Fibroblast of the conjunctiva (primary cell): ENCODE results near the gene PIAS2.
"Not testable (repeated sequence)": the region's sequence is repeated elsewhere in the genome, so short reads cannot be mapped to it uniquely, and the experiment has no call there.

Experiments
- DNase-seq: peaks from one replicate; pipeline ENCODE4 v3.0.0-alpha.2; 2010; ENCODE audit warnings: low read depth

Gene PIAS2

DNA sequence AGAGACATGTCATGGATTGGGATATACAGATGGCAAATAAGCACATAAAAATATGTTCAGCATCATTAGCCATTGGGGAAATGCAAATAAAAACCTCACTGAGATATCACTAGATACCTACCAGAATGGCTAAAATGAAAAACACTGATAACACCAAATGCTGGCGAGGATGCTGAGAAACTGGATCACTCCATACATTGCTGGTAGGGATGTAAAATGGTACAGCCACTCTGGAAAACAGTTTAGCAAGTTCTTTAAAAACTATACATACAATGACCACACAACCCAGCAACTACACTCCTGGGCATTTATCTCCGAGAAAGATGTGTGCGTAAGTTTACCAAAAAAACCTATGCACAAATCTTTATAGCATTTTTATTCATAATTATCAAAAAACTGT, 13.9 kb downstream of the PIAS2 start:
- no peak for DNase-seq

DNA sequence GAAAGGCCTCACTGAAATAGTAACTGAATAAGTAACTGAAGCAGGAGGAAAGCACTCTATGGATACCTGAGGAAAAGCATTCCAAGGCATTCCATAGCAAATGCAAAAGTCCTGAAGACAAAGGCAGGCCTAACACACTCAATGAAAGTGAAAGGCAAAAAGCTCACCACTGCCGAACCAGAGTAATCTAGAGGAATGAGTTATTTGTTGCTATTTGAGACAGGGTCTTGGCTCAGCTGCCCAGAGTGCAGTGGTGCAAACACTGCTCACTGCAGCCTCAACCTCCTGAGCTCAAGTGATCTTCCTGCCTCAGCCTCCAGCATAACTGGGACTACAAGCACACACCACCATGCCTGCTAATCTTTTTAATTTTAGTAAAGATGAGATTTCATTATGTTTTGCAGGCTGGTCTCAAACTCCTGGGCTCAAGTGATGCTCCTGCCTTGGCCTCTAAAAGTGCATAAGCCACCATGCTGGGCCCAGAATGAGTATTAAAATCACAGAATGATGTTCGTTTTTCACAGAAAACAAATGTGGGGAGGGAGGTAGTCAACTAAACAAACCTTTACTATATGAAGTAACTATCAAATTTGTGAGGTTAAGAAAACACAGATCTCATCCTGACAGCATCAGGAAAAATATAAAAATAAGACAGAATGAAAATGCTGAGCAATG, 17.9 kb downstream of the PIAS2 start:
- no peak for DNase-seq

DNA sequence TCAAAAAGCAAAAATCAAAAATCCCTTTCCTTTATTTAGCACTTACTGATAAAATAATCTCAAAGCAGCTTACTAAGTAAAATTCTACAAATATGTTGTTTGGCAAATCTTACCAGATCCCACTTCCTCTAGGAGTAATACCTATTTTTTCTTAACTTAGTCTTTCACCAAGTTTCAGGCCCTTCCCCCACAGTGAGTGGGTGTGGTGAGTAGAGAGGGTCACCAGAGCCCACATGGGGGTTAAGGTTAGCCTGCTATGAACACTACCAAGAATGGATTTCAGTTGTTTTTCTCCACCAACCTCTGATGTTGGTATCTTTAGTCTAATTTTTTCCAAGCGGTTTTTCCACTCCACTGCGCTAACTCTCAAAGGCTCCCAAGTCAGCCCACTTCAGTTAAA, 23.2 kb downstream of the PIAS2 start:
- DNase-seq: no peak

DNA sequence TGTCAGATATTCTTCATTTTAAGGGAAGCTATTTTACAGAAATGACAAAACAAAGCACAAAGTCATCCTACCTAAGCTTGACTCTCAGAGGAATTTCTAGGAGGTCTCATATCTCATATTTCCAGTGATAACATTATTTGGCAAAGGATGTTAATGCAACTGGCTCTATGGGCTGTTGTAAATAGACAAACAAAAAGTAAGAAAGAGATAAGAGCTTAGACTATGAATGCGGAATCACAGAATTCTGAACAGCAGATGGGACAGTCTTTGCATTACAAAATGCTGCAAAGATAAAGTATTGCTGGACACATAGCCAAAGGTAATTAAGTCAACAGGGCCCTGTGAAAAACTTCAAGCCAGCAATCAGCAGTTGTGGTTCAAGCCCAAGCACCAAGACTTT, 23.9 kb downstream of the PIAS2 start:
- no peak for DNase-seq

DNA sequence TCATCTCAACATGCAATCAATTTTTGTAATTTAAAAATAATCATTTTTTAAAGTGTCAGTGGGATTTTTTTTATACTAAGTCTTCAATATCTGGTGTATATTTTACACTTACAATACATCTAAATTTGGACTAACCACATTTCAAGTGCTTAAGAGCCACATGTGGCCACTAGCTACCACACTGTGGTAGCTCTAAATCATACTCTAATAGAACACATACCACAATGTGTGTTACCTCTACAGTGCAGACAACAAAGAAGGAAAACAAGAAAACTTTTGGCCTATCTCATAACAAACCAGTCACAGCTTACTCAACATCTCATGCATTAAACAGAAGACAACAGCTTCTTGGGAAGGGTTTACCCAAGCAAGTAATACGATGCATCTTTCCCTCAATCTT, 24.5 kb downstream of the PIAS2 start:
- no peak for DNase-seq

DNA sequence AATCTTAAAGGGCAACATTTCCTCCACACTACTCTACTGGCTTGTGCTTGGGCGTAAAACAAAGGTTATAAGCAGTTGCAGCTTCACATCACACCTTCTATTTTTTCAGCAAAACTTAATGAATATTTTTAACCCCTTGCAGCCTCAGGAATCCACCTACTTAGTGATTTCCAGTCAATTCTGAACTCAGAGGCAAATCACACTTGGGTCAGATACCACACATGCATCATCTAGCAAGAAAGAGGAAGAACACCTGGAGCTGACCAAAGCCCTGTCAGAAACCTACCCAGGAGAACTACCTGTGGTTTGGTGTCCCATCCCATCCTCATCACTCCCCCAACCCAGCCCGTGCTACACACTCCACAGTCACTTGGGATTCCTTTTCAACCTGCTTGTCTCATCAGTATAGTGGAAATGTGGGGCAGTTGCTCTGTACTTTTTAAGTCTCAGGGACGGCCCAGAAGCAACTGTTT, 25.5 kb downstream of the PIAS2 start:
- no peak for DNase-seq

DNA sequence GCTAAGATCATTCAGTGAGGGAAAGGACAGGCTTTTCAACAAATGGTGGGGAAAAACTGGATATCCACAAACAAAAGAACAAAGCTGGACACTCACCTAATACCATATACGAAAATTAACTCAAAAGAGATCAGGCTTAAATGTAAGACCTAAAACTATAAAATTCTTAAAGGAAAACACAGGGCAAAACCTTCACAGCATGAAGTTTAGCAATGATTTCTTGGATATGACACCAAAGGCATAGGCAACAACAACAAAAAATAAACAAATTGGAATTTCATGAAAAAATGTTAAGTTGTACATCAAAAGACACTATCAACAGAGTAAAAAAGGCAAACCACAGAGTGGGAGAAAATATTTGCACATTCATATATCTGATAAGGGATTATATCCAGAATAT, 28.3 kb downstream of the PIAS2 start:
- no peak for DNase-seq

DNA sequence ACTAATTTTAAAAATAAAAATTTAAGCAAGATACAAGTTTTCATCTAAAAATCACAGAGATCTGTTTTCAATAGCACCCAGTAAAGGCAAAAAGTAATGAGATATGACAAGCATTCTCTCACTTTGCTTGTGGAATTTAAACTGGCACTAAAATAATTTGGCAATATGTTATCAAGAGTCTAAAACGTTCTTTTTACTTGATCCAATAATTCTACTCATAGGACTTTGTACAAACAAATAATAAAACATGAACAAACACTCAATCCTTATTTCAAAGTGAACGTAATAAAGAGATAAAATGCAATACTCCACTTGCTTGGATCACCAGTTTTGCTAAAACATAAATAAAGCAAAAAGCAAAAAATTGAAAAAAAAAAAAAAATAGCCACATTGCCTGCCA, 30.4 kb downstream of the PIAS2 start:
- no peak for DNase-seq

DNA sequence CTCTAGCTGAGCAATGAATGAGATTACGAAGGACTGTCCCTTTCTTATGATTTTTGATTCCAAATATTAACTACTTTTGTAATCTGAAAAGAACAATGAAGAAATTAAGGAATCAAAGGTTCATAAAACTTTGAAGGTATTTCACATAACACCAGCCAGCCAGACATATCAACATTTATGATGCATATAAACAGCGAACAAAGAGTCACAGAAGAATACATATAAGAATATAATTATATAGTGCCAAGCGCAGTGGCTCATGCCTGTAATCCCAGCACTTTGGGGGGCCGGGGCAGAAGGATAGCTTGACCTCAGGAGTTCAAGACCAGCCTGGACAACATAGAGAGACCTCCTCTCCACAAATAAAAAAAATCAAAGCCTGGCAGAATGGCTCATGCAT, 34.1 kb downstream of the PIAS2 start:
- DNase-seq: no peak

DNA sequence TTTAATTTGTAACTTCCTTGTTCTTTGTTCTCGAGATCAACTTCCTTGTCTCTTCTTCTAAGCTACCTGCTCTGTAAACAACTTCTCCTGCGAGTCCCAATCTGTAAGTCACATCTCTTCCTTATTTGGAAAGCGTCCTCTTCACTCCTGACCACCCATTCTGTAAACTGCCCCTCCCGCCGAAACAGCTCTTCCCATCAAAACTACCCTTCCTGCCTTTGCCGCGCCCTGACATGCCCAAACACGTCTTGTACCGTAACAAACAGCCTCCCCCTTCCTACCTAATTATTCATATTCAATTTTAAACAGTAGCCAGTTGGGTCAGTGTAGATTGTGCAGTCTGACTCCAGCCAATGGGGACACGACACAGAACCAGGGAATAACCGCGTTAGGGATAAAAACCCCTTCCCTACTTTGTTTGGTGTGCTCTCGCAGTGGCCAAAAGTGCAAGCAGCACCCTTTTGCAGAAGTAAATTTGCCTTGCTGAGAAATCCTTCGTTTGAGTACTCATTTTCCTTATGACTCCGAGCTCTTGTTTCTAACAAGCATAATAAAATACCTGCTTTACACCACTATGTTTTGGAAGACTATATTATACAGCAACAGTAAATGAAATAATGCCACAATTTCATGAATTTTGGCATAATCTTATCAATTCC, 39.8 kb downstream of the PIAS2 start:
- DNase-seq: no peak

DNA sequence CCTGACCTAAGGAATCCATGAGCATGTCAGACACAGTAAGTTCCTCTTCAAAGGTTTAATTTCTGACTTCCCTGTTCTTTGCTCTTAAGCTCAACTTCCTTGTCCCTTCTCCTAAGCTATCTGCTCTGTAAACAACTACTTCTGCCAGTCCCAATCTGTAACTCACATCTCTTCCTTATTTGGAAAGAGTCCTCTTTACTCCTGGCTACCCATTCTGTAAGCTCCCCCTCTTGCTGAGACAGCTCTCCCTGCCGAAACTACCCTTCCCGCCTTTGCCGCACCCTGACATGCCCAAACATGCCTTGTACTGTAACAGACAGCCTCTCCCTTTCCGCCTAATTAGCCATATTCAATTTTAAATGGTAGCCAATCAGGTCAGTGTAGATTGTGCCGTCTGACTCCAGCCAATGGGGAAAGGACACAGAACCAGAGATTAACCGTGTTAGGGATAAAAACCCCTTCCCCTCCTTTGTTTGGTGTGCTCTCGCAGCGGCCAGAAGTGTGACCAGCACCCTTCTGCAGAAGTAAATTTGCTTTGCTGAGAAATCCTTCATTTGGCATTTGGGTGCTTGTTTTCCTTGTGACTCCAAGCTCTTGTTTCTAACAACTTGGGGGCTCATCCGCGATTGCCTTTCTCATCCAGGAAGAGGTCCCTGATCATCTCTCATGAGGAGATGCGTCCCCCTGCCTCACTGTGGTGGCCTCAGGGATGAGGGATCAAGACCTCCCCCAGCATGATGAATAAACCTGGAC, 49.0 kb downstream of the PIAS2 start:
- no peak for DNase-seq

DNA sequence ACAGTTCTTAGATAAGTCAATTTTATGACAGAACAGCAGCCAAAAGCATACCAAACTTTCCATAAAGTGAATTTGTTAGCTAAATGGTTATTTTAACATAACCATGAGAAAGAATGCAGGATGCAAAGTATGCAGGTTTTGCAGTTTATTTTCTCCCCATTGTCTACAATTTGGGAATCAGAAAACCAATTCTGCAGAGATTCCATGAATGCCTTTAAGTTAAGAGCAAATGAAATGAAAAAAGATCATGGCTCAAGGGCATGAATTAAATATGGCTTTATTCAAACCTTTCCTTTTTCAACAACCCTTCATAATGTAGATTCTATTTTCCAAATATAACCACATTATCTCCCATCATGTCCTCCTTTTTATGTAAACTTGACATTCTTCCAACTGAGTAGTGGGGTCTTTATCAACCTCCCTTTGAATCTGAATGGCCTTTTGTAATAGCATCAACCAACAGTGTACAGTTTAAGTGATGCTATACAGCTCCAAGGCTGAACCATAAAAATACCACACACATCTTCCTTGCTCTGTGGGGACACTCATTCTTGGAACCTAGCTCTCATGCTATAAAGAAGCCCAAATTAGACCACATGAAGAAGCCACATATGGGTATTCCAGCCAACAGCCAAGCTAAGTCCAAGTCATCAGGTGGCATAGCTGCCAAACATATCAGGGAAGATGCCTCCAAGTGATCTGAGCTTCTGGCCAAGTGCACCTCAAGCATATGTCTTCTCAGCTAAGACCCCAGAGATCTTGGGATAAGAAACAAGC, 49.8 kb downstream of the PIAS2 start:
- no peak for DNase-seq

DNA sequence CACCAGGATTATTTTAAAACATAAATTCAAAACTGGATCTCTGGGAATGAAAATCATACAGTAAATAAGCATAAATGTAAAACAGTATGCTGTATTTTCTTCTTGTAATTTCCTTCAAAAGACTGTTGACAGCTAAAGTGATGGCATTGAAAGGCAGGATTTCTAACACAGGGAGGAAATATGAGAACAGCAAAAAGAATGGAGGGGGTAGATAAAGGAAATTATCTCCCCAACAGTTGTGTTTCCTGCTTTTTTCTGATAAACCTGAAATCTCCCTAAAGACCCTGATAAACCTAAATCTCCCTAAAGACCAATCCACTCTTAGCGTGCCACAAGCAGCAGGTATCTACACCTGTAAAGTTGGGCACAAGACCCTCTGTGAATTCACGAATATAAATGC, 50.8 kb downstream of the PIAS2 start:
- no peak for DNase-seq

DNA sequence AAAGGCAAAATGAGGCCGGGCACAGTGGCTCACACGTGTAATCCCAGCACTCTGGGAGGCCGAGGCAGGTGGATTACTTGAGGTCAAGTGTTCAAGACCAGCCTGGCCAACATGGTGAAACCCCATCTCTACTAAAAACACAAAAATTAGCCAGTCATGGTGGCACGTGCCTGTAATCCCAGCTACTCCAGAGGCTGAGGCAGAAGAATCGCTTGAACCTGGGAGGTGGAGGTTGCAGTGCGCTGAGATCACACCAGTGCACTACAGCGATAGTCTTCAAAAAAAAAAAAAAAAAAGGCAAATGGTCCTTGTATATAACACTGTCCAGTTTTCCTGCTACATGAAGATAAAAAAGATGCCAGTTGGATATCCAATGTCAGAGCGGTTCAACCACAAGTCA, 52.1 kb downstream of the PIAS2 start:
- DNase-seq: not testable (repeated sequence)

DNA sequence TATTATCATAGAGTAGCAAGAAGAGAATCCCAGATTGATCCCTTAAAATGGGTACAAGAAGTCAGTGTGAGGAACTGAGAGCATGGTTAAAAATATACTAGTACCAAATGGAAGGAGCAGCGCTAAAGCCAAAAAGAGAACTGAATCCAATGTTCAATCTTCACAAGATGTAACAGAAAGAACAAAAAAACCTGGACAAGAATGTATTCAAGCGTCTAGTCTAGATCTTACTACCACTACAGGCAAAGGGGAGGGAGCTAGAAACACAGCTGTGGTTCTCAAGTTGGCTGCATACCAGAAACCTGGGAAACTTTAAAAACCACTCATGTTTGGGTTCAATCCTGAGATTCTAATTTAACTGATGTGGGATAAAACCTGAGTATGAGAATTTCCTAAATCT, 57.5 kb downstream of the PIAS2 start:
- no peak for DNase-seq

DNA sequence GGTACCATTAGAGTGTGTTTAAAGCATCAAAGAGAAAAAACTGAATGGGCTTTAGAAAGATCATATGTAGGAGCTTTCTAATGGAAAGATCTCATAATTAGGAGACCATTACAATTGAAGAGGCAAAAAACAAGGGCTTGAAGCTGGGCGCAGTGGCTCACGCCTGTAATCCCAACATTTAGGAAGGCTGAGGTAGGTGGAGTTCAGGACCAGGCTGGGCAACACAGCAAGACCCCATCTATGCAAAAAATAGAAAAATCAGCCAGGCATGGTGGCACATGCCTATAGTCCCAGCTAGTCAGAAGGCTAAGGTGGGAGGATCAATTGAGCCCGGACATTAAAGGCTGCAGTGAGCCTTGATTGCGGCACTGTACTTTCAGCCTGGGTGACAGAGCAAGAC, 59.0 kb downstream of the PIAS2 start:
- no peak for DNase-seq

DNA sequence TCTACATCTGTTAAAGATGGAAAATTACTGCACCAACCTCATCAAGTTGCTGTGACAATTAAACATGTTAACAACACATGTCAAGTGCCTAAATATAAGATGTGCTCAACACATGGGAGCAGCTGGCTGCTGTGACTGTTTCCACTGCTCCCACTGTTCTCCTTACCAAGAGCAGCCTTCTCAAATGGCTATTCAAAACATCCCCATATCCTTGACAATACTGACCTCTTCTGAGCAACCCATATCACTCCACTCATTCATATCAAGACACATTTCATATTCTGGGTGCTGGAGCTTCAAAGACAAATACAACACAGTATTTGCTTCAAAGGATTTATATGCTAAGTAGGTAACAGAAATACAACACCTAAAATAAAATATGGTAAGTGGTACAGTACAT, 60.3 kb downstream of the PIAS2 start:
- no peak for DNase-seq

DNA sequence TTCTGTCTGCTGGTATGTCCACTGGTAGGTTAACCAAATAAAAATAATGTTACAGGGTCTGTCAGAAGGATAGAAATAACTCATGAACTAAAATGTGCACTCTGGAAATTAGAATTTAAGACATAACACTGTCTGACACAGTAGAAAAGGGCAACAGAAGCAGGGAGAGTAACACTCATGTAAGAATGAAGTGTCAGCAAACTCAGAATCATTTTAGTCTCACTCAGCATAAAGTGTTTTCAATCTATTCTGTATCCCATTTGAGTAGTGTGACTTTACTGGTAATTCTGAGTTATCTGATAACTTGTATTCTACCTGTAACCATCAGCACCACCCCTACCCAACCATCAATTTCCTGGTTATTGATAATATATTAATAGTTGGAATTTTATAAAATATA, 68.3 kb downstream of the PIAS2 start:
- DNase-seq: no peak

DNA sequence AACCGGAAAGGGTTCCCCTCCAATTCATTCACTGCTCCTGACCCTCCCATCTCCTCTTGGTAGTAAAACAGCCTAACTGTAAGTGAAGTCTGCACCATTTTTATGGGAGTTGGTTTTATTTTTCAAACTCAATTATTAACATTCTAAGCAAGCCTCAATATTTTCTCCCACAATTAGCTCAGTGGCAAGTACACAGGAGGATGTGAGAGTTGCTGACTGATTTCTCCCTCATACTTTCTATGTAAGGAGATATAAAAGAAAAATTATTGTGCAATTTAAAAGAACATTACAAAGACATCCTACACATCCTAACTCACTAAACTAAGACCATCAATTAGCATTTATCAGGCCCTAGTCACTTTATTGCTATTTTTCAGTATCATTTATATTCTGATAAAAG, 73.9 kb downstream of the PIAS2 start:
- DNase-seq: no peak

DNA sequence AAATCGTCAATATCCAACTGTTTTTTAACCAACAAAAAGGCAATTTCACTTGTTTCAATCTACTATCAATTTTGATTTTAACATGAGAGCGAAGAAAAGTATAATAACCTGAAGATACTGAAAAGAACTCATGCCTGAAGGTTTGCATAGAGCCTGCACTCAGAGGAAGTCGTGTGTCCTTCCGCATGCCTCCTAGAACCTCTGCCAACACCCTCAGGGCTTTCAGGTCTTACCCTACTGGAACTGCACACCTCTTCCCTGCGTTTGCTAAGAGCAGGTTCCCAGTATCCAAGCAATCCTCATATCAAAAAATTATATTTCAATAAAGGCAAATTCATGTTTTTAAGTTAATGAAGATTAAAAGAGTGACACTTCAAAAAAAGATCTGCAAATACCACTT, 74.7 kb downstream of the PIAS2 start:
- no peak for DNase-seq

DNA sequence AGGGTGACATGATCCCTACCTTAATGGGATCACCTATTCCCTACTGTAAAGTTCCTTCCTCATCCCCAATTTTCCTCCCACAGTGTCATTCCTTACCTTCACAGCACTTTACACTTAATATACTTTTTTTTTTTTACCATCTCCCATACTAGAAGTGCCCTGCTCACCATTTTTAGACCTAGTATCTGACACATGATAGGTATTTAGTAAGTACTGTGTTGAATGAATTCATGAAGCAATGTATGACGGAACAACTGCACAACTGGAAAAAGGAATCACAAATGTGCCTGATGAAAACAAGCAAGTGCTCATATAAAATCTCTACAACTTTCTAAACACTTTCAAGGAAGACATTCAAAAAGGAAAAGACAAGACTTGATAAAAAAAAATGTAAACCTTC, 83.4 kb downstream of the PIAS2 start:
- no peak for DNase-seq

DNA sequence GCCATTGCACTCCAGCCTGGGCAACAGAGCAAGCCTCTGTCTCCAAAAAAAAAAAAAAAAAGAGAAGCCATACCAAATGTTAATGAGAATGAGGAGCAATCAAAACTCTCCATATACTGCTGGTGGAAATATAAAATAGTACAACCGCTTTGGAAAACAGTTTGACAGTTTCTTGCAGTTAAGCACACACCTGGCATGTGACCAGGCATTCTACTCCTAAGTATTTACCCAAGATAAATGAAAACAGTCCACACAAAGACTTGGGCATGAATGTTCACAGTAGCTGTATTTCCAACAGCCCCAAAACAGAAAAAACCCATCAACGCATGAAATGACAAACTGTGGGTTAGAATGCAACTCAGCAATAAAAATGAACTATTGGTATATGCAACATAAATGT, 84.5 kb downstream of the PIAS2 start:
- DNase-seq: no peak

DNA sequence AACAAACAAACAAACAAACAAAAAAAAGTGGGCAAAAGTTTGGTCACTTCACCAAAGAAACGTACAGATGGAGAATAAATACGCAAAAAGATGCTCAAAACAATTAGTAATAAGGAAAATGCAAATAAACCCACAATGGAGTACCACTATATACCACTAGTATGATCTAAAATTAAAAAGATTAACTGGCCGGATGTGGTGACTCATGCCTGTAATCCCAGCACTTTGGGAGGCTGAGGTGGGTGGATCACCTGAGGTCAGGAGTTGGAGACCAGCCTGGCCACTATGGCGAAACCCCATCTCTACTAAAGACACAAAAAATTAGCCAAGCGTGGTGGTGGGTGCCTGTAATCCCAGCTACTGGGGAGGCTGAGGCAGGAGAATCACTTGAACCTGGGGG, 84.9 kb downstream of the PIAS2 start:
- not testable (repeated sequence) for DNase-seq
